A673 (cell line): ENCODE results near the gene TFDP1.

ENCODE experiments used
- EZH2 ChIP-seq: fragments of 200-600 bp; sonication (generic); IDR thresholded peaks from 2 replicates; pipeline ENCODE4 v1.6.1; 2017; ENCODE audit warnings: borderline replicate concordance, low read depth, mild to moderate bottlenecking, mixed read lengths, antibody characterized with exemption, low read length; ENCODE audit not compliant: poor library complexity, severe bottlenecking
- TF ChIP-seq, protein P1 (sequence below): fragments of 300-800, 200-600 bp; sonication (generic); conservative IDR thresholded peaks from 2 replicates; pipeline ENCODE4 v1.5.1; 2017; ENCODE audit warnings: low read depth, mild to moderate bottlenecking, antibody characterized with exemption, low read length, moderate library complexity, mixed read lengths

DNA sequence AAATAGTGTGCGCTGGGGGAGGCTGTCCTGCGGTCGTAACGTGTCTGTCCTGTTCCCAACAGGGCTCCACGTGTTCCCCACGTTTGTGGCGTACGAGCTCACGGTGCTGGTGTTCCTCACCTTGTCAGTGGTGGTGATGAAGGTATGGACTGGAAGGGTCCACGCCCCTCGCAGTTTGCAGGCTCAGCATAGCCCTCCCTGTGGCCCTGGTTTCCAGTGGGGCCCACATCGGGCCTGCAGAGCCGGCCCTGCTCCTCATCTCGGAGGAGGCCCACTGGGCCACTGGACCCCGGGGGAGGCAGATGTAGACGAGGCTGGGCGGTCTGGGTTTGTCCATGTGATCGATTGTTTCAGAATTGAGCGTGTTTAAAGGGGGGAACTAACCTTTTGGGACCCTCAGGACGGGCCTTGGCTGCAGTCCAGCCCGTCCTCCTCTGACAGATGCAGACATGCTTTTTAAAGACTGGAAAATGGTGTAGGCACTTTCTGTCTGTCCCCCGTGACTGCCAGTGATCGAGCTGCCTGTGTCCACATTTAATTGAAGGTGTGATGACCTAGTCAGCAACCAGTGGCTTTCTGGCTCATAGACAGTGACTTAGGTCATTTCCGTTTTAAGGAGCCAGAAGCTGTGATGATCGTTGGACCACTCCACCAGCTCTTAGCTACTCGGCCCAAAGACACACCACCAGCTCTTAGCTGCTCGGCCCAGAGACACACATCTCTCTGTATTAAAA is 37.1 kb upstream of the TFDP1 start:
- TF ChIP-seq, protein P1, sequence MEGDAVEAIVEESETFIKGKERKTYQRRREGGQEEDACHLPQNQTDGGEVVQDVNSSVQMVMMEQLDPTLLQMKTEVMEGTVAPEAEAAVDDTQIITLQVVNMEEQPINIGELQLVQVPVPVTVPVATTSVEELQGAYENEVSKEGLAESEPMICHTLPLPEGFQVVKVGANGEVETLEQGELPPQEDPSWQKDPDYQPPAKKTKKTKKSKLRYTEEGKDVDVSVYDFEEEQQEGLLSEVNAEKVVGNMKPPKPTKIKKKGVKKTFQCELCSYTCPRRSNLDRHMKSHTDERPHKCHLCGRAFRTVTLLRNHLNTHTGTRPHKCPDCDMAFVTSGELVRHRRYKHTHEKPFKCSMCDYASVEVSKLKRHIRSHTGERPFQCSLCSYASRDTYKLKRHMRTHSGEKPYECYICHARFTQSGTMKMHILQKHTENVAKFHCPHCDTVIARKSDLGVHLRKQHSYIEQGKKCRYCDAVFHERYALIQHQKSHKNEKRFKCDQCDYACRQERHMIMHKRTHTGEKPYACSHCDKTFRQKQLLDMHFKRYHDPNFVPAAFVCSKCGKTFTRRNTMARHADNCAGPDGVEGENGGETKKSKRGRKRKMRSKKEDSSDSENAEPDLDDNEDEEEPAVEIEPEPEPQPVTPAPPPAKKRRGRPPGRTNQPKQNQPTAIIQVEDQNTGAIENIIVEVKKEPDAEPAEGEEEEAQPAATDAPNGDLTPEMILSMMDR: no peak
- TF ChIP-seq EZH2: no peak
